CD4-positive, alpha-beta memory T cell (primary cell): ENCODE results near the gene ATP4B. TPM values are rescaled to one million over a fixed set of nuclear protein-coding genes. Genes with fewer than 3 reads are reported as not detected.
A peak's percentile ranks its signal among the peaks of the same experiment; 100 is the strongest.
"Not testable (repeated sequence)": the region's sequence is repeated elsewhere in the genome, so short reads cannot be mapped to it uniquely, and the experiment has no call there.

Experiments
- CTCF ChIA-PET: fragments of 350-600 bp; sonication (Branson Sonifier 250); formaldehyde crosslinking; loops from one replicate; lab custom pipeline; 2021; ENCODE audit warnings: inconsistent platforms; ENCODE audit not compliant: partially characterized antibody; lab: Charles Lee
- POLR2A ChIA-PET: fragments of 350-600 bp; sonication (Branson Sonifier 250); formaldehyde crosslinking; loops from one replicate; lab custom pipeline; 2021; ENCODE audit not compliant: partially characterized antibody; lab: Charles Lee
- DNase-seq, 5 donors: peaks; one replicate each; pipeline versions ENCODE4 v3.0.0 to v3.0.0-alpha.2; 2020 to 2022; ENCODE audit warnings: mixed read lengths in 1 of 5
- H3K27ac ChIP-seq: one replicate; pipeline ENCODE4 v1.7.0; 2013; ENCODE audit warnings: low read depth, low read length
- H3K27me3 ChIP-seq: 2 replicates; pipeline ENCODE4 v1.7.0; 2013; ENCODE audit warnings: mild to moderate bottlenecking, low read length, moderate library complexity; ENCODE audit not compliant: insufficient read depth
- H3K36me3 ChIP-seq: 2 replicates; pipeline ENCODE4 v1.7.0; 2013; ENCODE audit warnings: mild to moderate bottlenecking, low read length, moderate library complexity; ENCODE audit not compliant: insufficient read depth
- H3K4me1 ChIP-seq: 2 replicates; pipeline ENCODE4 v1.7.0; 2013; ENCODE audit warnings: mild to moderate bottlenecking, low read length, moderate library complexity; ENCODE audit not compliant: insufficient read depth
- H3K4me3 ChIP-seq, 2 donors: one replicate each; pipeline ENCODE4 v1.7.0; 2013; ENCODE audit warnings: low read length in 2 of 2, mild to moderate bottlenecking in 1 of 2
- H3K9me3 ChIP-seq, 2 donors: one replicate each; pipeline ENCODE4 v1.7.0; 2013; ENCODE audit warnings: low read length in 2 of 2, control low read depth in 1 of 2; ENCODE audit not compliant: control insufficient read depth in 1 of 2
- H3K27ac Mint-ChIP-seq, 7 donors: one replicate each; pipeline ENCODE4 v1.8.0; 2020 to 2021; ENCODE audit warnings: mixed read lengths in 7 of 7, mild to moderate bottlenecking in 6 of 7, inconsistent platforms in 3 of 7, moderate library complexity in 3 of 7
- H3K27me3 Mint-ChIP-seq, 2 donors: one replicate each; pipeline ENCODE4 v1.8.0; 2020 to 2021; ENCODE audit warnings: mixed read lengths in 2 of 2
- H3K36me3 Mint-ChIP-seq, 2 donors: one replicate each; pipeline ENCODE4 v1.8.0; 2020 to 2021; ENCODE audit warnings: mixed read lengths in 2 of 2, inconsistent platforms in 1 of 2, mild to moderate bottlenecking in 1 of 2
- H3K4me1 Mint-ChIP-seq, 4 donors: one replicate each; pipeline ENCODE4 v1.8.0; 2020 to 2021; ENCODE audit warnings: mixed read lengths in 4 of 4, mild to moderate bottlenecking in 1 of 4
- H3K4me3 Mint-ChIP-seq, 8 donors: one replicate each; pipeline ENCODE4 v1.8.0; 2020 to 2021; ENCODE audit warnings: mixed read lengths in 8 of 8, mild to moderate bottlenecking in 7 of 8, moderate library complexity in 6 of 8, inconsistent platforms in 3 of 8
- H3K9me3 Mint-ChIP-seq, 8 donors: one replicate each; pipeline ENCODE4 v1.8.0; 2020 to 2021; ENCODE audit warnings: mixed read lengths in 8 of 8, mild to moderate bottlenecking in 5 of 8, inconsistent platforms in 3 of 8, moderate library complexity in 1 of 8
- intact Hi-C: fragments of 100-400 bp; cut with micrococcal nuclease; formaldehyde crosslinking; loops from one replicate; pipeline ENCODE4 v1.15.1; 2023
- polyA plus RNA-seq, 2 donors: library from polyadenylated mRNA; unstranded; fragments of 300-500 nt; fragmentation: Illumina TruSeq; gene quantifications; one replicate each; pipeline ENCODE4 v1.2.3, GENCODE V29; 2021
- total RNA-seq, 2 experiments: library from RNA; stranded (reverse); gene quantifications; one replicate each; pipeline ENCODE4 v1.2.3, GENCODE V29; 2021

ATP4B gene
- total and polyA plus RNA-seq, 4 experiments from 2014 or later: 0.21 TPM; not detected in 3

GRCh38 chr13:113628291-113629270 lies 29.4 kb downstream of the ATP4B start:
- H3K36me3 Mint-ChIP-seq: peaks cover 39 to 48% of the 10 kb centered on the region in 2 donors
- no peaks in the 10 kb centered on the region for H3K9me3 Mint-ChIP-seq
- H3K27me3 ChIP-seq: no peaks in the 10 kb centered on the region
- H3K4me1 Mint-ChIP-seq: peaks cover 0 to 4% (median under 1%) of the 10 kb centered on the region in 4 donors
- ChIA-PET CTCF (no interaction called here), POLR2A (no interaction called here)
- H3K27me3 Mint-ChIP-seq: no peaks in the 10 kb centered on the region
- no peak overlapping the region for H3K4me3 ChIP-seq
- peaks cover 9% of the 10 kb centered on the region for H3K36me3 ChIP-seq
- H3K27ac Mint-ChIP-seq: peak overlapping the region in 1 of 7 donors; percentile 19
- DNase-seq: no peak
- intact Hi-C loops: no loop called here
- H3K4me1 ChIP-seq: no peaks in the 10 kb centered on the region
- no peak overlapping the region for H3K27ac ChIP-seq
- no peak overlapping the region for H3K4me3 Mint-ChIP-seq
- H3K9me3 ChIP-seq: no peaks in the 10 kb centered on the region

GRCh38 chr13:113627136-113627535 lies 30.9 kb downstream of the ATP4B start:
- H3K4me1 Mint-ChIP-seq: peaks cover 0 to 4% (median under 1%) of the 10 kb centered on the region in 4 donors
- H3K36me3 ChIP-seq: peaks cover 12% of the 10 kb centered on the region
- no peak overlapping the region for H3K27ac ChIP-seq
- intact Hi-C loops: no loop called here
- no peaks in the 10 kb centered on the region for H3K9me3 ChIP-seq
- no peaks in the 10 kb centered on the region for H3K9me3 Mint-ChIP-seq
- H3K4me1 ChIP-seq: no peaks in the 10 kb centered on the region
- H3K27me3 Mint-ChIP-seq: no peaks in the 10 kb centered on the region
- no peak for DNase-seq
- H3K36me3 Mint-ChIP-seq: peaks cover 31 to 38% of the 10 kb centered on the region in 2 donors
- ChIA-PET CTCF (no interaction called here), POLR2A (no interaction called here)
- H3K27ac Mint-ChIP-seq: no peak overlapping the region
- H3K4me3 Mint-ChIP-seq: no peak overlapping the region
- no peak overlapping the region for H3K4me3 ChIP-seq
- no peaks in the 10 kb centered on the region for H3K27me3 ChIP-seq

- no peaks in the 10 kb centered on the region for H3K9me3 ChIP-seq
- peaks cover 0 to 4% (median under 1%) of the 10 kb centered on the region in 4 donors for H3K4me1 Mint-ChIP-seq
- H3K4me1 ChIP-seq: no peaks in the 10 kb centered on the region
- H3K9me3 Mint-ChIP-seq: no peaks in the 10 kb centered on the region
- H3K36me3 Mint-ChIP-seq: peaks cover 21 to 35% of the 10 kb centered on the region in 2 donors
- H3K27ac Mint-ChIP-seq: no peak overlapping the region
- no peak for DNase-seq
- POLR2A ChIA-PET: no interaction called here
- H3K27me3 Mint-ChIP-seq: no peaks in the 10 kb centered on the region
- CTCF ChIA-PET: no interaction called here
- H3K27ac ChIP-seq: no peak overlapping the region
- no peaks in the 10 kb centered on the region for H3K27me3 ChIP-seq
- H3K4me3 Mint-ChIP-seq: no peak overlapping the region
- no peak overlapping the region for H3K4me3 ChIP-seq
- H3K36me3 ChIP-seq: peaks cover 9% of the 10 kb centered on the region
- intact Hi-C loops: no loop called here
These were observed 31.9 kb downstream of the ATP4B start for GRCh38 chr13:113625965-113626721.

- H3K4me1 ChIP-seq, H3K9me3 ChIP-seq, H3K27me3 Mint-ChIP-seq, POLR2A ChIA-PET, H3K4me1 Mint-ChIP-seq, H3K36me3 ChIP-seq, H3K27ac ChIP-seq, DNase-seq, H3K4me3 Mint-ChIP-seq, H3K4me3 ChIP-seq, H3K27me3 ChIP-seq, H3K9me3 Mint-ChIP-seq, intact Hi-C loops, CTCF ChIA-PET: not testable (repeated sequence)
- Mint-ChIP-seq H3K36me3 (peaks cover 21 to 32% of the 10 kb centered on the region in 2 donors), H3K27ac (peak overlapping the region in 2 of 7 donors; percentile 45 to 50)
These were observed 33.2 kb downstream of the ATP4B start for GRCh38 chr13:113624640-113625304.

GRCh38 chr13:113624235-113624587 lies 33.8 kb downstream of the ATP4B start:
- DNase-seq: no peak
- H3K36me3 Mint-ChIP-seq: peaks cover 17 to 26% of the 10 kb centered on the region in 2 donors
- H3K27ac Mint-ChIP-seq: peak overlapping the region in 2 of 7 donors; percentile 45 to 50
- POLR2A ChIA-PET: no interaction called here
- H3K27ac ChIP-seq: no peak overlapping the region
- H3K9me3 Mint-ChIP-seq: no peaks in the 10 kb centered on the region
- CTCF ChIA-PET: no interaction called here
- no peaks in the 10 kb centered on the region for H3K9me3 ChIP-seq
- no peak overlapping the region for H3K4me3 Mint-ChIP-seq
- no peaks in the 10 kb centered on the region for H3K4me1 ChIP-seq
- H3K4me3 ChIP-seq: no peak overlapping the region
- H3K36me3 ChIP-seq: peaks cover 9% of the 10 kb centered on the region
- H3K27me3 ChIP-seq: no peaks in the 10 kb centered on the region
- intact Hi-C loops: no loop called here
- H3K27me3 Mint-ChIP-seq: no peaks in the 10 kb centered on the region
- peaks cover 0 to 2% (median under 1%) of the 10 kb centered on the region in 4 donors for H3K4me1 Mint-ChIP-seq

GRCh38 chr13:113623491-113624234 lies 34.3 kb downstream of the ATP4B start:
- Histone ChIP-seq H3K4me1 (no peaks in the 10 kb centered on the region), H3K4me3 (no peak overlapping the region), H3K27ac (no peak overlapping the region), H3K36me3 (peaks cover 9% of the 10 kb centered on the region), H3K27me3 (no peaks in the 10 kb centered on the region), H3K9me3 (no peaks in the 10 kb centered on the region)
- POLR2A ChIA-PET: no interaction called here
- no peak for DNase-seq
- Mint-ChIP-seq H3K27ac (no peak overlapping the region), H3K4me3 (no peak overlapping the region), H3K9me3 (no peaks in the 10 kb centered on the region), H3K36me3 (peaks cover 17 to 27% of the 10 kb centered on the region in 2 donors), H3K27me3 (no peaks in the 10 kb centered on the region), H3K4me1 (peaks cover 0 to 2% (median 1%) of the 10 kb centered on the region in 4 donors)
- intact Hi-C loops: no loop called here
- CTCF ChIA-PET: no interaction called here
